Activated naive CD4-positive, alpha-beta T cell (primary cell): ENCODE measurements around the gene DENR.
A peak's percentile ranks its signal among the peaks of the same experiment; 100 is the strongest.
"Not testable (repeated sequence)": the region's sequence is repeated elsewhere in the genome, so short reads cannot be mapped to it uniquely, and the experiment has no call there.

Experiments used
- DNase-seq, 4 experiments: peaks; one replicate each; lab custom pipeline; 2025; lab: John Stamatoyannopoulos, UW

DENR gene

GRCh38 chr12:122752464-122753318, at the start of gene DENR:
TSS of gene DENR (plus strand) at chr12:122752824. CDS start at chr12:122753702, 878 bp downstream.
- DNase-seq, result peak; percentile 99

GRCh38 chr12:122702890-122703611, 49.6 kb upstream of the DENR start, which contains the start of gene HCAR2:
TSS of gene HCAR2 (minus strand) at chr12:122703357. CDS start at chr12:122703283, 74 bp downstream.
- DNase-seq, result not testable (repeated sequence)

GRCh38 chr12:122703841-122704240, 48.8 kb upstream of the DENR start:
- DNase-seq, result not testable (repeated sequence)

- DNase-seq, result not testable (repeated sequence)
Observed at GRCh38 chr12:122709287-122709686, 43.3 kb upstream of the DENR start.

GRCh38 chr12:122710341-122710740, 42.3 kb upstream of the DENR start:
- DNase-seq, result not testable (repeated sequence)

GRCh38 chr12:122711266-122711665, 41.4 kb upstream of the DENR start:
- DNase-seq, result not testable (repeated sequence)

- not testable (repeated sequence) for DNase-seq
Observed at GRCh38 chr12:122713491-122714188, 39.0 kb upstream of the DENR start.

- not testable (repeated sequence) for DNase-seq
Observed at GRCh38 chr12:122715211-122715610, 37.4 kb upstream of the DENR start.

- not testable (repeated sequence) for DNase-seq
Observed at GRCh38 chr12:122716658-122717057, 36.0 kb upstream of the DENR start, which contains the start of gene HCAR3. TSS of gene HCAR3 (minus strand) at chr12:122716811. CDS start at chr12:122716737, 74 bp downstream.

GRCh38 chr12:122721057-122721545, 31.5 kb upstream of the DENR start:
- no peak for DNase-seq

GRCh38 chr12:122722387-122722786, 30.2 kb upstream of the DENR start:
- DNase-seq, result no peak

GRCh38 chr12:122724641-122725243, 27.9 kb upstream of the DENR start:
- no peak for DNase-seq

- DNase-seq, result no peak
Observed at GRCh38 chr12:122725452-122726079, 27.1 kb upstream of the DENR start.

- no peak for DNase-seq
Observed at GRCh38 chr12:122726080-122726558, 26.5 kb upstream of the DENR start.

- DNase-seq, result no peak
Observed at GRCh38 chr12:122729583-122730214, 22.9 kb upstream of the DENR start.

- DNase-seq, result peak in 1 of 4 experiments; percentile 31
Observed at GRCh38 chr12:122730215-122731014, 22.2 kb upstream of the DENR start, which contains the start of gene HCAR1. TSS of gene HCAR1 (minus strand) at chr12:122730844. CDS start at chr12:122730339, 505 bp downstream.

- no peak for DNase-seq
Observed at GRCh38 chr12:122732170-122732569, 20.5 kb upstream of the DENR start.

- no peak for DNase-seq
Observed at GRCh38 chr12:122732611-122733010, 20.0 kb upstream of the DENR start.

- no peak for DNase-seq
Observed at GRCh38 chr12:122738571-122738970, 14.1 kb upstream of the DENR start.
